Measurements from ENCODE around the gene ABL2. TPM values are rescaled to one million over a fixed set of nuclear protein-coding genes. Genes with fewer than 3 reads are reported as not detected.

ABL2 gene
- polyA plus RNA-seq, 2 of the 4 experiments (the other 2 are of a cell fraction): 12.4 TPM

GRCh38 chr1:179167955-179168354, 61.5 kb downstream of the ABL2 start:
- TF ChIP-seq ESRRA (IDR thresholded peaks at IDR 0.05; ENCODE audit: borderline replicate concordance, low read length): no peak
- no peak for TF ChIP-seq ZC3H11A (IDR thresholded peaks at IDR 0.05)
- no peak for TF ChIP-seq SMC3 (IDR thresholded peaks at IDR 0.05)
- TF ChIP-seq TP53 (CRISPR knock-in tag; IDR thresholded peaks at IDR 0.05): no peak
- TF ChIP-seq RAD21 (conservative IDR thresholded peaks at IDR 0.05 in 1 of 2, IDR thresholded peaks at IDR 0.05 in 1 of 2): no peak
- TF ChIP-seq RFX5 (IDR thresholded peaks at IDR 0.05): no peak
- no peak for TF ChIP-seq ATOH8 (CRISPR knock-in tag; IDR thresholded peaks at IDR 0.05; ENCODE audit: low read depth)
- TF ChIP-seq POLR2A (IDR thresholded peaks at IDR 0.05; ENCODE audit: low read length): no peak
- no peak for TF ChIP-seq HMGXB4 (CRISPR knock-in tag; IDR thresholded peaks at IDR 0.05; ENCODE audit: borderline replicate concordance)
- TF ChIP-seq ELK1 (IDR thresholded peaks at IDR 0.05; ENCODE audit: low read depth, low read length): no peak
- no peak for TF ChIP-seq HEYL (CRISPR knock-in tag; IDR thresholded peaks at IDR 0.05)
- TF ChIP-seq FOSL2 (IDR thresholded peaks at IDR 0.05): no peak
- TF ChIP-seq FOSL2 (CRISPR knock-in tag; IDR thresholded peaks at IDR 0.05): no peak
- DNase-seq (ENCODE audit: low read depth in 1 of 2, low spot score in 1 of 2) (no peak), FAIRE-seq (no peak), ATAC-seq (no peak)
- peaks cover 45% of the 10 kb centered on the region for H3K4me1 ChIP-seq
- no peaks in the 10 kb centered on the region for H3K9me3 ChIP-seq
- no peak overlapping the region for H3K4me3 ChIP-seq
- POLR2A ChIA-PET: no interaction called here
- 91% methylated on average over 1 of the region's 1 CpG for whole genome bisulfite sequencing (ENCODE audit: missing lambda C conversion rate)
- H3K27ac ChIP-seq: no peak overlapping the region
- no peak overlapping the region for H3K4me2 ChIP-seq
- CTCF ChIA-PET: interaction anchor here (1.0 to 1.5 kb wide), 3 partner anchors 10 to 47 kb away, joined by 3 to 6 read pairs (median 4); no protein-coding TSS in a partner anchor

- no peak overlapping the region for H3K4me3 ChIP-seq
- H3K9me3 ChIP-seq: no peaks in the 10 kb centered on the region
- peaks cover 45% of the 10 kb centered on the region for H3K4me1 ChIP-seq
- POLR2A ChIA-PET: no interaction called here
- ATAC-seq: no peak
- no peak overlapping the region for H3K27ac ChIP-seq
- FAIRE-seq: no peak
- WGBS (ENCODE audit: missing lambda C conversion rate): 90% methylated on average over 1 of the region's 1 CpG
- no peak overlapping the region for H3K4me2 ChIP-seq
- CTCF ChIA-PET: interaction anchor here (1.0 to 1.5 kb wide), 4 partner anchors 11 to 47 kb away, joined by 3 to 6 read pairs (median 4); no protein-coding TSS in a partner anchor
- TF ChIP-seq EHMT2 (IDR thresholded peaks at IDR 0.05; ENCODE audit: low read depth) (no peak), PHF8 (IDR thresholded peaks at IDR 0.05; ENCODE audit: borderline replicate concordance, low read depth) (no peak), MYC (IDR thresholded peaks at IDR 0.05; ENCODE audit: borderline replicate concordance, low read length) (no peak), ZFP36 (IDR thresholded peaks at IDR 0.05; ENCODE audit: borderline replicate concordance, partially characterized antibody) (no peak), TFCP2L1 (CRISPR knock-in tag; IDR thresholded peaks at IDR 0.05) (no peak), FOSL2 (IDR thresholded peaks at IDR 0.05) (no peak), FOSL2 (CRISPR knock-in tag; IDR thresholded peaks at IDR 0.05) (no peak), KDM1A (IDR thresholded peaks at IDR 0.05; ENCODE audit: low read depth) (no peak), KDM5A (IDR thresholded peaks at IDR 0.05) (no peak)
- DNase-seq (ENCODE audit: low read depth in 1 of 2, low spot score in 1 of 2): no peak
Measured at GRCh38 chr1:179167418-179167777, 62.1 kb downstream of the ABL2 start.

All from A549 (cell line).